SHP77 treated with DMSO at 0.1 percent for 48 hours (cell line): Measurements from ENCODE around the gene SMIM1.
"Not testable (repeated sequence)": the region's sequence is repeated elsewhere in the genome, so short reads cannot be mapped to it uniquely, and the experiment has no call there.

Experiments used
- DNase-seq: peaks from one replicate; lab custom pipeline; 2025; lab: John Stamatoyannopoulos, UW

The SMIM1 gene

GRCh38 chr1:3736708-3737107, 35.8 kb upstream of the SMIM1 start:
- DNase-seq: no peak

- DNase-seq: no peak
Measured at GRCh38 chr1:3738943-3739342, 33.6 kb upstream of the SMIM1 start.

DNA sequence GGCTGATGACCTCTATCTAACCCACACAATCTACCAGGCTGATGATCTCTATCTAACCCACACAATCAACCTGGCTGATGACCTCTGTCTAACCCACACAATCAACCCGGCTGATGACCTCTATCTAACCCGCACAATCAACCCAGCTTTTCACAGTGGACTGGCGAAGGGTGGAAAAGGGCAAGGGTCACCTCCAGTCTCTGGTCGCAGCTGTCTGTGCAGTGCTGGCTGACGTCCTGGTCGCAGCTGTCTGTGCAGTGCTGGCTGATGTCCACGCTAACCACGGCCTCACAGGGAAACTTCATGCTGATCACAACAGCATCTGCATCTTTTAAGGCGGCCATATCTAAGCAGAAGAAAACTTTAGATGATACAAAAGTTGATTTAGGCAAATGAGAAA, 32.5 kb upstream of the SMIM1 start:
- no peak for DNase-seq

DNA sequence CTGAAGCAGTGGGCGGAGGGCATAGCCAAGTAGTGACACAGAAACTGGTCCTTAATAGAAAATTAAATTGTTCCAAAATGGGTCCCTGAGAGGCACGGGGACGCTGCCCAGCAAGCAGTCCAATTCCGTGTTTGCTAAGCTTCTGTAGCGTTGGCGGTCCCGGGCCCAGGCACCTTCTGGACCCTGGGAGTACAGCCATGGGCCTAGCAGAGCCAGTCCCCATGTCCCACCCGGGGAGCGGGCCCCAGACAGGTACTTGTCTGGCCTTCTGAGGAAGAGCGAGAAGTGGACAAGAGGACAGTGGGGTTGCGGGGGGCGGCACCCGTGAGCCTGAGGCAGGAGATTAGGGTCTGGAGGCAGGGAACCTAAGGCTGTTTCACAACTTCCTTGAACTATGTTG, 31.8 kb upstream of the SMIM1 start:
- DNase-seq: no peak

- no peak for DNase-seq
Measured at GRCh38 chr1:3741566-3742438, 30.7 kb upstream of the SMIM1 start.

GRCh38 chr1:3742439-3743298, 29.9 kb upstream of the SMIM1 start:
- DNase-seq: no peak

GRCh38 chr1:3743421-3743820, 29.1 kb upstream of the SMIM1 start:
- no peak for DNase-seq

GRCh38 chr1:3743826-3744225, 28.7 kb upstream of the SMIM1 start:
- DNase-seq: no peak

- no peak for DNase-seq
Measured at GRCh38 chr1:3744646-3745045, 27.9 kb upstream of the SMIM1 start.

DNA sequence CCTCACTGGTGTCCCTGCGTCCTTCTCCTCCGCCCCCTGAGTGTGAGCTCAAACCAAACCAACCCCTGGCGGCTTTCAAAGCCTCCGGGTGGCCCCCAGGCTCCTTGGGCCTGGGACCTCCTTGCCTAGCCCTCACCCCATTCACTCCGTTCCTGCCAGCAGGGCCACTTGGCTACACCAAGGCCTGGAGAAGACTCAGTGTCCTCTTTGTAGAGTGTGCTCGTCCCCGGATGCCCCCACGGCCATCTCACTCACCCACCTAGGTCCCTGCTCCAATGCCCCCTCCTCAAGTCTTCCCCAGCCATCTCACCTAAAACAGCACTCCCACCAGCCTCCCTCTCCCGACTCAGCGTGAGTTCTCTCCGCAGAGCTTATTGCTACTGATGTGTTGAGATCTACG, 27.5 kb upstream of the SMIM1 start:
- DNase-seq: no peak

DNA sequence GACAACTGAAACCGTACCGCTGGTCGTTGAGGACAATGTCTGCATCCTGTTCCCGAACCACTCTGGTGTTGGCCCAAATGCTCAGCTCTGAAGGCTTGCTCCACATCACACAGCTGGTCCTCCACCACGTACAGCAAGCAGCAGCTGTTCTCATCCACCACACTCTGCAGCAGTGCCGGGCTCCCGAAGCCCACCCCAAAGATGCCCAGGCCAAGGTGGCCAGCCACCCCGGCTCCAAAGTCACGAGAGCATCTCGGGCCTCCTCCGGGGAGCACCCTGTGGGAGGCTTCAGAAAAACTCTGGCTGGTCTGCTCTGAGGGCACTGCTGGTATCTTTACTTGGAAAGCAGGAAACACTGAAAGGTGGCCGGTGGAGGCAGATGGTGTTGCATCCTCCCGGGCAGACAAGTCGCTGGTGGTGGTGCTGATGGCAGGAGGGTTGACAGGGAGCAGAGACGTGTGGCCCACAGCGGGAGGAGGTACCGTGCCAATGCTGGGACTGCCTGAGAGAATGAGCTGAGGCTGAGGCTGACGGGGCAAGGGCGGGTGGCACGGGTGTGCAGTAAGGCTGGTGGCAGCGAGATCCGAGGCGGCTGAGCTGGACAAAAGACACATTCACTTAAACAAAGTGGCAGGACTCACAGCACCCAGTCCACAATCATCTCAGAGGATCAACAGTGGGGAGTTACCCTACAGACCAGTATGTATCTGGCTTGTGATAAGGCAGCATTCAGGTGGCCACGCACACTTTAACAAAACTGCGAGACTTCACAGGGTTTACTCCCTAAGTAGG, 26.8 kb upstream of the SMIM1 start:
- no peak for DNase-seq

- no peak for DNase-seq
Measured at GRCh38 chr1:3746389-3746829, 26.1 kb upstream of the SMIM1 start.

DNA sequence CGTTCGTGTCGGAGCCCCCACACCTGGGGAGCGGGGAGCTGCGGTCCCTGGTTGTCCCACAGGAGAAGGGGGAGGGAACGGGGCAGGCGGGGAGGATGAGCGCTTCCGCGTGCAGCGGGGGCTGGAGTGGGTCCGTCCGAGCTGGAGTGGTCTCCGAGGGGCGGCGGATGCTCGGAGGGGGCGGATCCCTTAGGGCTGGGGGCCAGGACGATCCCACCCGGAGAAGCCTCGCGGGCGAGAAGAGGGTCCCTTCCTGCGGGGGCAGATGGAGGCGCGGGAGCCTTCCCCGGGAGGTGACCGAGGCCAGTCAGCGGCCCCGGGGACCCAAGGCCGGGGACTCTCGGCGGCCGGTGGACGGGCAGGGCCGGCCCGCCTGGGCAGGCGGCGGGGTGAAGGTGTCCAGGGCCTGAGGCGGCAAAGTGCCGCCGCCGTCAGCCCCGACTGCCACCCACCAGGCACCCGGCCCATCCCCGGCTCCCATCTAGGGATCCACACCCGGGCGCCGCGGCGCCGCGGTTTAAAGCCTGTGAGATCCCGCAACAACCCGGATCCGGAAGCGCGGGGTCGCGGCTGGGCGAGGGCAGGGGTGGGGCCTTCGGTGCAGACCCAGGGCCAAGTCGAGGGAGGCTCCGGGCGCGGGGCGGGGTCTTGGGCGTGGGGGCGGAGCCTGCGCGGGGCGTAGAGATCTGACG, 25.6 kb upstream of the SMIM1 start:
- peak; percentile 30 for DNase-seq

DNA sequence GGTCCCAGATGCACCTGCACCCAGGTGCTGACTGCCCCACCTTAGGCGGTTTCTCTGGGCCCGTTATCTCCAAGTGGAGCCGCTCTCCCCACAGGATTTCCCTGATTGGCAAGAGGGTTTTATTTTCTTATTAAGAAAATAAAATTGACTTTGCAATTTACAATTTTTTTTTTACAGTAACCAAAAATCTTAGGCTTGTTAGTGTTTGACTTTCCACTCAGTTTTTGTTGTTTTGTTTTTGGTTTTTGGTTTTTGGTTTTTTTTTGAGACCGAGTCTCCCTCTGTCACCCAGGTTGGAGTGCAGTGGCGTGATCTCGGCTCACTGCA, 25.1 kb upstream of the SMIM1 start:
- no peak for DNase-seq

GRCh38 chr1:3747903-3748302, 24.6 kb upstream of the SMIM1 start:
- DNase-seq: no peak

- DNase-seq: not testable (repeated sequence)
Measured at GRCh38 chr1:3748316-3748900, 24.1 kb upstream of the SMIM1 start.

DNA sequence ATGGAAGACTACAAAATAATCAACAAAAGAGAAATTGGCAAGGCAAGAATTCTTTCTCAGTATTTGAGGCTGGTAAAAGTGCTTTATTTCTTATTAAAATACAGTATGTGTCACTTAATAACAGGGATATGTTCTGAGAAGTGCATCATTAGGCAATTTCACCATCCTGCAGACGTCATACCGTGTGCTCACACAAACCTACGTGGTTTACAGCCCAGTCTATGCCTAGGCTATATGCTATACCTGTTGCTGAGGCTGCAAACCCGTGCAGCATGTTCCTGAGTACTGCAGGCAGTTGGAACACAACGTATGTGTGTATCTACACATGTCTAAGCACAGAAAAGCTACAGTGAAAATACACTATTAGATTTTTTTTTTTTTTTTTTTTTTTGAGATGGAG, 23.0 kb upstream of the SMIM1 start:
- no peak for DNase-seq

DNA sequence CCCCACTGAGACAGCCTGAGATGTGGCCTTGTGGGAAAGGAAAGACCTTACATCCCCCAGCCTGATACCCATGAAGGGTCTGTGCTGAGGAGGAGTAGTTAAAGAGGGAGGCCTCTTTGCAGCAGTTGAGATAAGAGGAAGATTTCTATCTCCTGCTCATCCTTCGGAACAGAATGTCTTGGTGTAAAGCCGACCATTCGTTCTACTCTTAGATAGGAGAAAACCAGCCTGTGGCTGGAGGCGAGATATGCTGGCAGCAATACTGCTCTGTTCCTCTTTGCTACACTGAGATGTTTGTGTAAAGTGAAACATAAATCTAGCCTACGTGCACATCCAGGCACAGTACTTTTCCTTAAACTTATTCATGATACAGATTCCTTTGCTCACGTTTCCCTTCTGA, 21.8 kb upstream of the SMIM1 start:
- DNase-seq: no peak

DNA sequence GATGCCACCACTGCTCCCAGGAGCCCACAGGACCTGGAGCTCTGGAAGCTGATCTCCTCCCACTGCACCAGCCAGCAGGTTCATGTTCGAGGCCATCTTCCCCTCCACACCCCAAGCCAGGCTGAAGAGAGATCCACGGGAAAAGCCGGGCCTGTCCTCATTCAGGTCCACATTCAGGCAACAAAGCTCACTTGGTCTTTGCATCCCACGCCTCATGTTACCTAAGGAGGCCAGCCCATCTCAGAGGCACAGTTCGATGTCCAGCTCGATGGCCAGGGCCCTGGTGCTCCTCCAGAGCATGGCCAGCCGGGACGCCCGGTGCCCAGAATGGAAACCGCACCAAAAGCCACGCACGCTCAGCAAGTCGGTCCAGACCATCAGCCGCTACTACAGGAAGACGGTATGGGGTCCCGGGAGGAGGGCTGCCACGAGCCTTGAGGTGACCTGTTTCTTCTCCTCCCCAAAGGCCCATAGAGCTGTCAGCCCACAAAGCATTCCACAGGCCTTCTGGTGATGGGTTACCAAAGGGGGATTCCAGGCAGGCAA, 20.1 kb upstream of the SMIM1 start, which contains the start of gene CCDC27:
CCDC27 (plus strand) TSS at position 51 of the 546 bp plus-strand sequence; CDS start at position 83, 32 bp downstream.
- DNase-seq: no peak

GRCh38 chr1:3753656-3754454, 18.7 kb upstream of the SMIM1 start:
- DNase-seq: no peak
